NCI-H510A treated with DMSO at 0.1 percent for 48 hours (cell line): ENCODE results near the gene INPP5A.
"Not testable (repeated sequence)": the region's sequence is repeated elsewhere in the genome, so short reads cannot be mapped to it uniquely, and the experiment has no call there.

Source experiments
- DNase-seq: peaks from one replicate; lab custom pipeline; 2025; lab: John Stamatoyannopoulos, UW

INPP5A gene

DNA sequence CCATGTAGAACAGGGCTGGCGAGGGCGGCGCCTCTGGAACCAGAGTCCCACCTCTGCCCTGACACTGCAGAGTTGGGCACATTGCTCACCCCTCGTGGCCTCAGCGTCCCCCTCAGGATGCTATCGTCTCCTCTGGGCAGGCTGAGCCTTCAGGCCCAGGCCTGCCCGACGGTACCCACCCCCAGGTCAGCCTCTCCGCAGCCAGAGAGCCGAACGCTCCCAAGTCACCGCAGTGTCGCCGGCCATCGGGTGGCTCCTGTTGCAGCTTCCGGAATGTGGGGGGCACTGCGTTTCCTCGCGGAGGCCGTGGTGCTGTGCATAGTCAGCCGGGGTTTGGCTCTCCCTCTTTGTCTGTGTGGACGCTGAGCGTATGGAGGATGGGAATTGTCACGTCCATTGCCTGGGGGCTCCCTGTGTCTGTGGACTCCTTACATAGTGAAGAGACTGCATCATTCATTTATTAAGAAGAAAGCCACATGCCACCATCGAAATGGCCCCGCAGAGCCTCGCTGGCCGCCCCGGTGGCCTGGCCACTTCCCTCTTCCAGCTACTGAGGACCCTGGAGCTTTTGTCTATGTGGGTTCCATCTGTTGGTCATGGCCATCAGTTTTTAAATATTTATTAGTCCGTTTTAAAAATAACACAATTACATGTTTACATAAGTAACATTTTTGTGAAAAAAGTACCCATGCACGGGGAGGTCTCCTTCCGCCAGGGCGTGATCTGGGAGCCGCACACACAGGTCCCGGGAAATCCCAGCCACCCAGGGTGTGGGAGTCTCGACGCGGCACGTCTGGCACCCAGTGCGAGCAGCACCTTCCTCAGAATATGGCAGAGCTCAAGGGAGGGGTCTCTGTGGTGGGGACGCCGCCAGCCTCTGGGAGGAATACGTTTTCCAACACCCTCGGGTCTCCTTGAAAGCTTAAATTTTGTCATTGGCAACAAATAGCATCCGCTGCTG is 232.8 kb downstream of the INPP5A start:
- no peak for DNase-seq

DNA sequence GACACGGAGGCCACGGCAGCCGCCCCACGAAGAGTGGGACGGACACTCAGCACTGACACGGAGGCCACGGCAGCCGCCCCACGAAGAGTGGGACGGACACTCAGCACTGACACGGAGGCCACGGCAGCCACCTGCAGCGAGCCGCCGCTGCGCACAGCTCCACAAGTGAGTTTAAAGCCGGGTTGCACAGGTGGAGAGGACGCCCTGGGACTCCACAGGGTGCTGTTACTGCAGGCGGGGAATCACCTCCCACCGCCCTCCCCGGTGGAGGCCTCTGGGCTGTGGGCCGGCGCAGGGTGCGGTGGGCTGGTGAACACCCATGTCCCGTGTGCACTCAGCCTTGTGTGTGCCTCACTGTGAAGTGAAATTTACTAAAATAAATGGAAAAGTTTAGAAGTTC is 235.2 kb downstream of the INPP5A start:
- DNase-seq = not testable (repeated sequence)

DNA sequence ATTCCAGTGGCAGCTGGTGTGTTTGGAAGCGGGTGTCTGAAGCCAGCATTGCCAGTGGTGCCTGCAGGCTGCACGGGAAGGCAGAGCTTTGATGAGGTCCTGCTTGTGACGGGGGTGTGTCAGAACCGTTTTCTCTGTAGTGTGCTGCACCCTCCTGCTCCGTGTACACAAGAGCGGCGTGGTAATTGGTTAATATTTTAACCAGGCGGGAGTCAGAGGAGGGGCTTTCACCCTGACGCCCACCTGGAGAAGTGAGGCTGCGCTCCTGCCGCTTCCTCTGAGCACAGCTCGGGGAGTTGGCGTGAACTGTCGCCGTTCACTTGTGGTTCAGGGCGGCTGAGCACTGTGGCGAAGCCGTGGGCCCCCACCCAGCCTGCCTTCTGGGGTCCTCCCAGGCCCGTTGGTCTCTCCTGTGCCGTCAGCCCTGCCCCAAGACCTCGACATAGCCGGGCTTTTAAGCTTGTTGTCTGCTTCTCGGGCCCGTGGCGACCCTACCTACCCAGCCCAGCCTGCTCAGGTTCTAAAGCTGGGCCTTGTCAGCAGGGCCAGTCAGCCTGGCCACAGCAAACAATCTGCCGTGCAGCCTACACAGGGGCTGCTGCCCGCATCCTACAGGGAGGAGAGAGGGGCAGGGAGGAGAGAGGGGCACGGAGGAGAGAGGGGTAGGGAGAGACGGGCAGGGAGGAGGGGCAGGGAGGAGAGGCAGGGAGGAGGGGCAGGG is 236.8 kb downstream of the INPP5A start:
- no peak for DNase-seq

DNA sequence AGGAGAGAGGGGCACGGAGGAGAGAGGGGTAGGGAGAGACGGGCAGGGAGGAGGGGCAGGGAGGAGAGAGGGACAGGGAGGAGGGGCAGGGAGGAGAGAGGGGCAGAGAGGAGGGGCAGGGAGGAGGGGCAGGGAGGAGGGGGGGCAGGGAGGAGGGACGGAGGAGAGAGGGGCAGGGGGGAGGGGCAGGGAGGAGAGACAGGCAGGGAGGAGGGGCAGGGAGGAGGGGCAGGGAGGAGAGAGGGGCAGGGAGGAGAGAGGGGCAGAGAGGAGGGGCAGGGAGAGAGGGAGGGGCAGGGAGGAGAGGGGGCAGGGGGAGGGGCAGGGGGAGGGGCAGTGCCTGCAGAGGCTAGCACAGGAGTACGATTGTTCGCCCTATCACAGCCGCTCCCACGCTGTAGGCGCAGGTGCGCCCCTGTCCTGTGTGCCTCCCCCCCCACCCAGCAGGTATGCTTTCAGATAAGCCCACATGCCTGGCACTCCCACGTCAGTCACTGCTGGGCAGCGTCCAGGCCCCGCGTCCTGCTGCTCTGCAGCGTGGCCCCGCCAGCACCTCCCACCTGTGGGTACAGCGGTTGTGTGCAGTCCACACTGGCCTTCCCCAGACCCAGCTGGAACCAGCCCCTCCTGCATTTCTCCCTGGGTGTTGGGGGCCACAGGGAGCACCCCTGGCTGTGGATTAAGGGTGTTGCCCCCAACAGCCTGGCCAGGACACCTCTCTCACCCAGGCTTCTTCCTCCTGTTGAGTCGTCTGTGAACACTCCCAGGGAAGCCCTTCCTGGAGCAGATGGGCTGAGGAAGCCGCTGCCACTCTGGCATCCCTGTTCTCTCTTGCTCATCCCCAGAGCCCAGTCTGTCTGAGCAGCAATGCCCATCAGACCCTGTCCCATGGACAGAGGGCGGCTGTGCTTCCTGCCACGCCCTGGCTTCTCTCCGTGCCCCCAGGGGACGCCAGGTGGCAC is 237.6 kb downstream of the INPP5A start:
- DNase-seq = no peak

DNA sequence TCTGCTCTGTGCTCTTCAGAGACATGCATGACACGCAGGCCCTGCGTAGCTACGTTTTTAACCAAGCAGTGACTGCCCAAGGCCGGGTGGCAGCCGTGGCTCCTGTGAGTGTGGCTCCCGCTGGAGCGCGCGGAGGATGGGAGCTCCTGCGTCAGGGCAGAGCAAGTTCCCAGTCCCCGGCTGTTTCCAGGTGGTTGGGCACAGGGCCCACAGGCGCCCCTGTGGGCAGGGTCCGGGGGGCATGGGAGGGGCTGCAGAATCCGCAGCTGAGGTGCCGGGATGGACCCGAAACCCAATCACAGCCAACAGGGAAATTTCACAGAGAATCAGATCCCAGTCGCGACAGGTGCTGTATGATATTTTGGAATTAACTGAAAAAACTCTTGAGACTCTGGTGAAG is 238.6 kb downstream of the INPP5A start:
- DNase-seq = no peak

DNA sequence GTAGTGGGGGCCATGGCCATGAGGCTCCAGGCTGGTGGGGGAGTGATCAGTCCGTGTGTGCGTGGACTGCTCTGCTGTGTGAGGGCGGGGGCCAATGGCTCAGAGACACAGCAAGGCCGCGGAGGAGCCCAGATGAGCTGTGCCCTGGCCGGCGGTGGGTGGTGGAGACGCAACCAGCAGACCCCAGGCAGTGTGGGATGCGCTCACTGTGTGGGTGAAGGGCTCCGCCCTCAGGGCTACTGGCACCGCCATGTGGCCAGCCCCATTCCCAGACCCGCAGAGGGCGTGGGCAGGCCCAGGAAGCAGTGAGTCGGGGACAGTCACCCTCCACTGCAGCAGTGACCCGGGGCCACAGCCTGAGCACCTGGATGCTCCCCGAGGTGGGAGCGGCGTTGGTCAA is 239.2 kb downstream of the INPP5A start:
- DNase-seq = no peak

DNA sequence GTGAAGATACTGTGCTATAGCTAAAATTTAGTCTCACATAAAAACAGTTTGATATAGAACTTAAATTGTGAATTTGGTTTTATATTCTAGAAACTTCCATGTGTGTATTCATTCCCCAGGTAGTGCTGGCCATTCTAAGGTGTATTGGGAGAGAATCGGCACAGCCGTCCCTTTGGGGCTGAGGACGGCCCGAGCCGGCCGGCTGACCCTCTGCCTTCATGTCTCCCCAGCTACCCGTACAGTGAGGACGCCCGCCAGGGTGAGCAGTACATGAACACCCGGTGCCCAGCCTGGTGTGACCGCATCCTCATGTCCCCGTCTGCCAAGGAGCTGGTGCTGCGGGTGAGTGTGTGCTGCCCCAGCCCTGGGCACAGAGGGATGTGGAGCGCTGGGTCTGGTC is 239.9 kb downstream of the INPP5A start:
- no peak for DNase-seq

DNA sequence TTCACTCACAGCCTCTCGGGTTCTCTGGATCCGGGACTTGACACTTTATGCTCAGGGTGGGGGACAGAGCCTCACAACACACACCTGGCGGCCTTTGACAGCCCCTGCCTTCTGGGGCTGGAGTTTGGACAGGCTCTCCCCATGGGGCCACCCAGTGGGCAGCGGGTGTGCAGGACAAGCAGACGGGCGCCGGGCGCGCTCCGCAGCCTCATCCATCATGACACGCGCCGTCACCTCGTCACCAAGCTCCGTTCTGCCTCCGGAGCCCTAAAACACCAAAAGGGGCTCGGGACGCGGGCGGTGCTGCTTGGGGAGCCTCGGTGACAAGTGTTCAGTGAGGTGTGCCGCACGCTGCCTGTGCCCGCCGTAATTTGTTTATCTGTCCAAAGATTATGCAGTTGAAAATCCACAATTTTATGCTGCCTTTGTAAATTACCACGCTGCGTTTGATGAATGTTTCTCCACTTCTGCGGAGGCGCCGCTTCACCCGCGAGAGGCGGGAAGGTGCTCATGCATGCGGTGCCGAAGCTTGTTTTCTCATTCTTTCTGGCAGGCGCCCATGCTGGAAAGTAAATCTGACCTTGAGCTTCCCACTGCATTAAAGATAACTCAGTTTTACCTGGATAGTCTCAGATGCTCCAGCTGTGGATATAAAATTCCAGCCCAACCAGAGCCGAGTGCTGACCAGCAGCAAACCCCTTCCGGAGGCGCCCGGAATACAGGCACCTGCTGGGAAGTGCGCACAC is 242.1 kb downstream of the INPP5A start:
- DNase-seq = no peak

DNA sequence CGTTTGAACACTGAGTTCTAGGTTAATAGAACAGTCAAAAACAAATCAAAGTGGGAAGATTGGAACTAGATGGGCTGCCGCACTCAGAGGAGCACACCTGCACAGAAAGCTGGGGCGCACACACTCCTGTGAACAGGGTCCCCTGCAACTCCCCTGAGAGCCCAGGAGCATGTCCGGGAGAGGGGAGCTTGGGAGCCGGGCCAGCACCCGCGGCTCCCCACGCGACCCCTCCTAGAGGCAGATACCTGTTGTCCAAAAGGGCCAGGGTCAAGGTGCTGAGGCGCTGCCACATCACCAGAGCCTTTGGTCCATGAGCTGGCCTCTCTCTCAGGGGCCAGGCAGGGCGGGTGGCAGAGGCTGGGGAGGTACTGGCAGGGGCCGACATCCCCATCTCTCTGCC is 242.8 kb downstream of the INPP5A start:
- no peak for DNase-seq

DNA sequence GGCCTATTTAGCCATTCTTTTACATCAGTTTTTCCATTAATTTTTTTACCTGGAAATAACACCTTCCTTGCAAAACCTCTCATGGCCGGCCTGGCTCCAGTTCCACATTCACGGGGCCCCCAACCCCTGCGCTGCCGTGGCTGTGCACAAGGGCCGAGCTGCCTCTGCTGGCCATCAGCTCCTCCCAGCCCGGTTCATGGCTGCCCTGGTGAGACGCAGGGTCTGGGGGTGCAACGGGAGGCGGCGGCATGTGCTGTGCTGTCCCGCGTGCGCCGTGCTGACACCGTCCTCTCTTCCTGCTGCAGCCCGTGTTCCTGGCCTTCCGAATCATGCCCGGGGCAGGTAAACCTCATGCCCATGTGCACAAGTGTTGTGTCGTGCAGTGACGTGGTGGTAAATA is 244.0 kb downstream of the INPP5A start:
- DNase-seq = no peak

DNA sequence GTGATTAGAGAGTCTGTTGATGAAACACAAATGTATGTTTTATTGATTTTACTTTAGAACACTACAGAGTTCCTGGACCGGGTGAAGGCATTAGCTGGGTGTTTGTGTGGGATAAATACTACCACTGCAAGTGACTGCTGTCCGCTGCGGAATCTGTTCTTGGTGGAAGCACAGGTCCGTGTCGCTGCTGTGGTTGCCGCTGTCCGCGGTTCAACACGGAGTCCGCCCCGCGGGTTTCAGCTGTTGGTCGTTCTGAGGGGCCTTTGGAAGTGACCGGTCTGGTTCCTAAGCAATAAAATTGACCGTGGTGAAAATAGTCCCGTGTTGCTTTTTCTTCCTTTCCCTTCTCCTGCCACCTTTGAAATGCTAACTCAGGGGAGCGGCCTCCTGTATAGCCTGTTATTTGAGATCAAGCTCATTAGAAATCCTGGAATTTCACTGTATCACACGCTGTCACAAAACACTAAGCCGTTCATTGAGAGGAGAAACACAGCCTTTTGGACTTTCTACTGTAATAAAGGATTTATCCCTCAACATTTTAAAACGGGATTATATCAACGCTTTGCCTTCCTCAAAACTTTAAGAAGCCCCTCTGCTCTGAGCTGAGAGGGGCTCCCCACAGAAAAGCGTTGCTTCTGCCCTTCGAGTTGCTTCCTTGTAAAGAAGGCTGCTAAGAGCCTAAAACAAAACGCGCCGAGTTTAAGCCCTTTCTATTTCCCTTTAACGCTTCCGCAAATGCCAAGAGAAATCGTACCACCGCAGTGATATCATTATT is 245.8 kb downstream of the INPP5A start:
- no peak for DNase-seq

DNA sequence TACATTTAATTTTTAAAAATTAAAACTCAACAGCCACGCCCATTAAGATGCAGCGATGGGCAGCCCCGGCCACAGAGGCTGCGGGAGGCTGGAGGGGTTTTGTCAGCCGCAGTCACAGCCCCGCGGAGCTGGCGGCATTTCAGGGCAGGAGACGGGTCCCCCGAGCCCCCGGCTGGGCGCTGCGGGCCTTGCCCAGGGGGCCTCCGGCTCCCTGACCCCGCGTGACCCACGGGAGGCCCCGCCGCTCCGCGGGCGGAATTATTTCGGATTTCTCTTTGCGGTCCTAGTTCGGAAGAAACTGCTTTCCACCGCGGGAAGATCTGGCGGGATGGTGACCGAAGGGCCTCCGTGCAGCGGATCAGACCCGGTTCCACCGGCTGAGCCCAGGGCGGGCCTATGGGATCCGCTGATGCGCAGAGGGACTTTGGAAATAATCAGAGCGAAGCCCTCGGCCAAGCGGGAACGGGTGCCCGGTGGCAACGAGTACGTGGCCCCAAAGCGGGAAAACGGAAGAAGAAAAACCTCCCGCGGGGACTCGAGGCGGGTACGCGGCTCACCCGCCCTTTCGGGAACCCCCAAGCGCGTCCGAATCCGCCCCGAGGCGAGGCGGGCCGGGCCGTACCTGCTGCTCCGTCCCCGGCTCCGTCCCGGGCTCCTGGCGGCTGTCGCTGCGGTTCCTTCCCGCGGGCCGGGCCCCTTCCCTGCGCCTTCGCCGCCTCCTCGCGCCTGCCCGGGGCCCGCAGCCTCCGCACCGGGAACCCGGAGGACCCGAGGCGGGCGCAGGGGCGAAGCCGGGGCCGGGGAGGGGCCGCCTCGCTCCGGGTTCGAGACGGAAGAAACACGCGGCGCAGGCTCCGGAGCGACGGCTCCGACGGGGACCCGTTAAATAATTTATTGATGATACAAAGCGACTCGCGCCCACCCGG is 246.6 kb downstream of the INPP5A start:
- no peak for DNase-seq

DNA sequence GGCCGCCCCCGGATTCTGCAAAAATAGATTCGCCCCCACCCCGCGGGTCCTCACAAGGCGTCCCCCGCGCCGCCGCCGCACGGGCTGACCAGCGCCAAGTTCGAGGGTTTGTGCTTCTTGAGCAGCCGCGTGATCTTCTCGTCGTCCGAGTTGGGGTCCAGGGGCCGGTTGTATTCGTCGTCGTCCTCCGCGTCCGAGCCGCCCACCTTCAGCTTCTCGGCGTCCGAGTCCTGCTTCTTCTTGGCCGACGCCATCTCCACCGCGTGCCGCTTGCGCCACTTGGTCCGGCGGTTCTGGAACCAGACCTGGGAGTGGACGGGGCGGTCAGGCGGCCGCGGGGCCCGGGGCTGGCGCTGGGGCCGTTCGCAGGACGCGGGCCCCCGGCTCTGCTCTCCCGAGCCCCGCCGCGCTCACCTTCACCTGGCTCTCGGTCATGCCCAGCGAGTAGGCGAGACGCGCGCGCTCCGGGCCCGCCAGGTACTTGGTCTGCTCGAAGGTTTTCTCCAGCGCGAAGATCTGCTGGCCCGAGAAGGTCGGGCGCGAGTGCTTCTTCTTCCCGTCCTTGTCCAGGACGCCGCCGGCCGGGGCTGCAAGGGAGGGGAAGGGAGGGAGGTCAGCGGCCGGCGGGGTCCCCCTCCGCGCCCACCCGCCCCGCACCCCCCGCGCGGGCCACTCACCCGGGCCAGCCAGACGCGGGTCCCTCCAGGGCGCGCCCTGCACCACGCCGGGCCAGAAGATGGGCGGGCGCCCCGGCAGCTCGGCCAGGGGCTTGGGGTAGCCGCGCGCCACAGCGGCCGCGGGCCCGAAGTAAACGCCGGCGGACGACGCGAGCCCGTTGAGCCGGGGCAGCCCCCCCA is 247.5 kb downstream of the INPP5A start:
- no peak for DNase-seq

DNA sequence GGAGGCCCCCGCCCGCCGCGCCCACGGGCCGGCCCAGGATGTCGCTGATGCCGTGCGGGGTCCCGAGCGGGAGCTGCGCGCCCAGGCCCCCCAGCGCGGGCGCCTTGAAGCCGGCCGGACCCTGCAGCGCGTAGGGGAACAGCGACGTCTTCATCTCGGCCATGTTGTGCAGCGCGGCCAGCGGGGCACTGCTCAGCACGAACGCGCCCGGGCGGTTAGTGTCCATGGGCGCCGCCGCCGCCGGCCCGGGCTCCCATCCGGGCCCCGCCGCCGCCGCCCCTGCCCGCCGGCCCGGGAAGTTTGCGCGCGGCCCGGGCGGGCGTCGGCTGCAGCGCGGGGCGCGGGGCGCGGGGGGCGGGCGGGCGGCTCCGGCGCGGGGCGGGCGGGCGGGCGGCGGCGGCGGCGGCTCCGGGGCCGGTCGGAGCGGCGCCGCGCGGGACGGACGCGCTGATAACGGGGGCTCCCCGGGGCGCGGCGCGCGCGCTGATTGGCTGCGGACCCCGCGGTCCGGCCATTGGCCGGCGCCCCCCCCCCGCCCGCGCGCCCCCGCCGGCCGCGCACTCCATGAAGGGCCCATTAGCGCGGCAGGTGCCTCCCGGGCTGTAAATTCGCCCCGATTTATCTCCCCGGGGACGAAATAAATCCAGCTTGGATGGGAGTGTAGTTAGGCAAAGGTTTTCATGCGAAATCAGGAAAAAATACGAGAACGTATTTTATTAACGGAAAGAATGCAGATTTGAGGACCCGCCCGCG is 248.3 kb downstream of the INPP5A start, which contains the start of gene NKX6-2:
NKX6-2 (minus strand) TSS at position 425 of the 753 bp plus-strand sequence; CDS start at position 226, 199 bp downstream.
- DNase-seq = no peak

DNA sequence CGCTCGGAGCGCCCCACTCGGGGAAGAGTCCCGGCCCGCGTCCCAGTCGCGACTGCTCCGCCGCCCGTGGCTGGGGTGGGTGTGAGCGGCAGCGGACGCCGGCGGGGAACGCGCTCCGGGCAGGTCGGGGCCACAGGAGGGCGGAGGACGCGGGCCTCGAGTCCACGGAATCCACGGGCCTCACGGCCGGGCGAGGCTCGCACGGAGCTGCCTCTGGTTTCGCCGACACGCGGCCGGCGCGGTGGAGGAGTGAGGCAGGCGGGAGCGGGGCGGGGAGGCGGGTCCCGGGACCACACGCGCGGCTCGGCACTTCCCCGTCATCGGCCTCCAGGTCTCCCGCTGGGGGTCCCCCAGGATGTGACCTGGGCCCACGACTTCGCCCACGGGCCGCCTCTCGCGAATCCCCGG is 248.9 kb downstream of the INPP5A start:
- no peak for DNase-seq

DNA sequence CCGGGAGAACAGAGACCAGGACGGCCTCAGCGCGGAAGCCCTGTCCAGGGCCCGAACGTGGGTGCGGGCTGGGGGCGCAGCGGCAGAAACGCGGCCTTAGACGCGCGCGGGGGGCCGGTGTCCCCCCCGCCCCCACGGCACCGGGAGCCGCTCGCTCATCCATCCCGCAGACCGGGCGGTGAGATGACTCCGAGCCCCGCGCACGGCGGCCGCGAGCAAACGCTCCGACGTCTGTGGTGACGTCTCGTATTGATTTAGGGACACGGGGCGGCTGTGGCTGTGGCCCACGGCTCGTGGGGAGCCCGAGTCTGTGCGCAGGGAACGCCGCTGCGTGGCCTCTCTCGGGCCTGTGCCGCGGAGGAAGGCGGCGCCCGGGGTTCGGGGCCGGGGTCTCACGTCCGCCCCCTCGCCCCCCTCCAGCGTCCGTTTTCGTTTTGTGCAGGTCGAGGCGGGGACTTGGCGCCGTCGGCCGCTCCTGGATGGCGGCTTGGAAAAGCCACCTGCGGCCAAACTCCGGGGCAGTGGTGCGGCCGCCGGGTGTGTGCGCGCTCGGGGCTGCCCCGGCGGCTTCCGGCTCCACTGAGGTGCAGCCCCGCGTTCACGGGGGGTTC is 249.4 kb downstream of the INPP5A start:
- no peak for DNase-seq

DNA sequence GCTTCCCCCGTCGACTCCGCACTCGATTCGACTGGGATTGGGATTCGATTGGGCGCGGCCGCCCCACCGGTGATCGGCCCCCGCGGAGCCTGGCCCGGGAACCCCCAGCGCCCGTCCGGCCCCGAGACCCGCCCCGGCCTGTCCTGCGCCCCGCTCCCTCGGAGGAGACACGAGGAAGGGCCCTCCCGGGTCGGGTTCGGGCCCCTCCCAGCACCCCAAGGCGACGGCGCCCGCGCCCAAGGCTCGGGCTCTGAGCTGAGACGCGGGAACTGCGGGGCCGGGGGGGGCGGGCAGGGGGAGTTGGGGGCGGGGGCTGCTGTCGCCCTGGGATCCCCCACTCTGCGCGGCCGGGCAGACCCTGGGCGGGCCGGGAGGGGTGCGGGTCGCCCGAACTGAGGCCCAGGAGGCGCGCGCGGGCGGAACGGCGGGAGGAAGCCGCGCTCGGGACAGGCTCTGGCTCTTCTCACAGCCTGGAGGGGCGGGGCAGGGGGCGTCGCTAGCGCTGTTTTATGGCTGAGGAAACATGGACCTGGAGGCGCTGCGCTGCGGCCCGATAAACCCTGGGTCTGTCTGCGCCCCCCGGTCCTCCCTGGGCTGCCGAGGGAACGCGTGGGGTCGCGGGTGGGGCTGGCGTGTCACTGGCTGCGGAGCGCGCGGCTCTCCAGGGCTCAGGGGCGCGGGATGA is 250.1 kb downstream of the INPP5A start:
- no peak for DNase-seq
